ENCODE results near the gene MBNL2. TPM values are rescaled to one million over a fixed set of nuclear protein-coding genes. Genes with fewer than 3 reads are reported as not detected.

Gene MBNL2
- total RNA-seq, 1 experiment from 2014 or later = 0.85 TPM

DNA sequence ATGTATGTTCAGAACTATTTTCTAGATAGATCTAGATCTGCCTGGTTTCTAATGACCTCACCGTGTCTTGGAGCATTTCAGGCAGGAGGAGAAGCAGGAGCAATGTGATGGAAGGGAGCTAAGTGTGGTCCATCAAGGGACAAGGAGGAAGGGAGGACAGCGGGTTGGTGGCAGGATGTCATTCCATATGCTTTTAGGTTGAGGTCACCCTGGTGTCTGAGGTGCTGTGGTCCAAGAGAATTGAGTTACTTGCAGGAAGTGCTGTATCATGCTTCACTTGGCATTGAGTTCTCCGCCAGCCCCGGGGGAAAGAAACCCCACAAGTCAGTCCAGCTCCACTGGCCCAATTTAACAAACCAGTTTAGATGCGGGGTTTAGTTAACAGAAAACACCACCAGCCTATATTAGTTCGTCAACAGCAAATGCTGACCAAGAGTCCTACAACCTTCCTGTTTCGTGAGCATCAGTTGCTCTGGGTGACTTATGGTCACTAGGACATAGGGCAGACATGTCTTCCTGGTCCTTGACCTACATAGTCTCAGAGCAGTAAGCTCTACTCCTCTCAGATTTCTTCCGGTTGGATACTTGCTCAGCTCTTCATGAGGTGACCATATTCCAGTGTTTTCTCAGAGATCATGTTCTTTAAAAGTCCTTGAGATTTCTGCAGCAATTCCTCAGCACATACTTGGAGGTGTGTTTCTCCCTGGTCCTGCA, 79.4 kb downstream of the MBNL2 start:
- H3K4me1 Mint-ChIP-seq = no peaks in the 10 kb centered on the region
- ChIA-PET CTCF (no interaction called here), POLR2A (no interaction called here)
- H3K4me3 Mint-ChIP-seq = no peak overlapping the region
- DNase-seq (ENCODE audit: low spot score) (no peak), ATAC-seq (no peak)
- TF ChIP-seq ZNF532 (CRISPR knock-in tag; IDR thresholded peaks at IDR 0.05; ENCODE audit: borderline replicate concordance) (no peak), MAX (CRISPR knock-in tag; IDR thresholded peaks at IDR 0.05) (no peak), ZNF138 (CRISPR knock-in tag; conservative IDR thresholded peaks at IDR 0.05) (no peak), ZMAT4 (CRISPR knock-in tag; IDR thresholded peaks at IDR 0.05) (no peak)
- TF ChIP-seq, protein P1, sequence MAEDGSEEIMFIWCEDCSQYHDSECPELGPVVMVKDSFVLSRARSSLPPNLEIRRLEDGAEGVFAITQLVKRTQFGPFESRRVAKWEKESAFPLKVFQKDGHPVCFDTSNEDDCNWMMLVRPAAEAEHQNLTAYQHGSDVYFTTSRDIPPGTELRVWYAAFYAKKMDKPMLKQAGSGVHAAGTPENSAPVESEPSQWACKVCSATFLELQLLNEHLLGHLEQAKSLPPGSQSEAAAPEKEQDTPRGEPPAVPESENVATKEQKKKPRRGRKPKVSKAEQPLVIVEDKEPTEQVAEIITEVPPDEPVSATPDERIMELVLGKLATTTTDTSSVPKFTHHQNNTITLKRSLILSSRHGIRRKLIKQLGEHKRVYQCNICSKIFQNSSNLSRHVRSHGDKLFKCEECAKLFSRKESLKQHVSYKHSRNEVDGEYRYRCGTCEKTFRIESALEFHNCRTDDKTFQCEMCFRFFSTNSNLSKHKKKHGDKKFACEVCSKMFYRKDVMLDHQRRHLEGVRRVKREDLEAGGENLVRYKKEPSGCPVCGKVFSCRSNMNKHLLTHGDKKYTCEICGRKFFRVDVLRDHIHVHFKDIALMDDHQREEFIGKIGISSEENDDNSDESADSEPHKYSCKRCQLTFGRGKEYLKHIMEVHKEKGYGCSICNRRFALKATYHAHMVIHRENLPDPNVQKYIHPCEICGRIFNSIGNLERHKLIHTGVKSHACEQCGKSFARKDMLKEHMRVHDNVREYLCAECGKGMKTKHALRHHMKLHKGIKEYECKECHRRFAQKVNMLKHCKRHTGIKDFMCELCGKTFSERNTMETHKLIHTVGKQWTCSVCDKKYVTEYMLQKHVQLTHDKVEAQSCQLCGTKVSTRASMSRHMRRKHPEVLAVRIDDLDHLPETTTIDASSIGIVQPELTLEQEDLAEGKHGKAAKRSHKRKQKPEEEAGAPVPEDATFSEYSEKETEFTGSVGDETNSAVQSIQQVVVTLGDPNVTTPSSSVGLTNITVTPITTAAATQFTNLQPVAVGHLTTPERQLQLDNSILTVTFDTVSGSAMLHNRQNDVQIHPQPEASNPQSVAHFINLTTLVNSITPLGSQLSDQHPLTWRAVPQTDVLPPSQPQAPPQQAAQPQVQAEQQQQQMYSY (CRISPR knock-in tag; IDR thresholded peaks at IDR 0.05) = no peak
- H3K9me3 Mint-ChIP-seq = no peaks in the 10 kb centered on the region
- H3K36me3 Mint-ChIP-seq = no peaks in the 10 kb centered on the region
- no peak overlapping the region for H3K27ac Mint-ChIP-seq
- H3K27me3 Mint-ChIP-seq (ENCODE audit: low read depth) = no peaks in the 10 kb centered on the region

- no peak for TF ChIP-seq ZNF423 (CRISPR knock-in tag; IDR thresholded peaks at IDR 0.05)
- no peak for TF ChIP-seq JAZF1 (CRISPR knock-in tag; IDR thresholded peaks at IDR 0.05)
- no peak for TF ChIP-seq PREB (CRISPR knock-in tag; IDR thresholded peaks at IDR 0.05; ENCODE audit: borderline replicate concordance)
- no peak for TF ChIP-seq SOX15 (CRISPR knock-in tag; IDR thresholded peaks at IDR 0.05)
- TF ChIP-seq FOXP4 (CRISPR knock-in tag; IDR thresholded peaks at IDR 0.05) = no peak
- no peak for TF ChIP-seq NFE2L1 (CRISPR knock-in tag; IDR thresholded peaks at IDR 0.05)
- no peak for TF ChIP-seq E2F1 (CRISPR knock-in tag; IDR thresholded peaks at IDR 0.05)
- no peak for TF ChIP-seq JUN (CRISPR knock-in tag; IDR thresholded peaks at IDR 0.05)
- H3K4me1 Mint-ChIP-seq = peaks cover under 1% of the 10 kb centered on the region
- CTCF ChIA-PET = no interaction called here
- no peak for ATAC-seq
- no peak overlapping the region for H3K27ac Mint-ChIP-seq
- no peaks in the 10 kb centered on the region for H3K27me3 Mint-ChIP-seq (ENCODE audit: low read depth)
- no peak for DNase-seq (ENCODE audit: low spot score)
- POLR2A ChIA-PET = no interaction called here
- H3K9me3 Mint-ChIP-seq = no peaks in the 10 kb centered on the region
- H3K36me3 Mint-ChIP-seq = no peaks in the 10 kb centered on the region
- H3K4me3 Mint-ChIP-seq = no peak overlapping the region
Measured at GRCh38 chr13:97302611-97303010, 80.5 kb downstream of the MBNL2 start.
